C4-2B (cell line): ENCODE results near the gene LAMA5.

ENCODE experiments used
- CTCF ChIP-seq: fragments of 450-650 bp; conservative IDR thresholded peaks from 2 replicates; pipeline ENCODE4 v1.5.1; 2017; ENCODE audit warnings: mild to moderate bottlenecking
- ZFX ChIP-seq: fragments of 450-650 bp; IDR thresholded peaks from 2 replicates; pipeline ENCODE4 v1.6.1; 2017

- TF ChIP-seq CTCF (no peak), ZFX (no peak)
Measured at GRCh38 chr20:62284448-62284847, 82.7 kb downstream of the LAMA5 start.
